Uterus (tissue), 4 donors: ENCODE data around the gene PPP3CA. TPM values are rescaled to one million over a fixed set of nuclear protein-coding genes. Genes with fewer than 3 reads are reported as not detected.

Experiments used
- DNase-seq, 2 donors: peaks; one replicate each; pipeline ENCODE4 v3.0.0-alpha.2; 2019 to 2020
- H3K27ac ChIP-seq, 2 donors: fragments of 200-600 bp; sonication (generic); 1 replicate in 1 of 2; 2 replicates in 1 of 2; pipeline ENCODE4 v1.5.1; 2016 to 2018
- H3K27me3 ChIP-seq, 2 donors: fragments of 200-600 bp; sonication (generic); one replicate each; pipeline ENCODE4 v1.5.1; 2018 to 2019; ENCODE audit warnings: control low read depth in 1 of 2
- H3K36me3 ChIP-seq, 2 donors: fragments of 200-600 bp; sonication (generic); one replicate each; pipeline ENCODE4 v1.5.1; 2019; ENCODE audit warnings: control low read depth in 1 of 2
- H3K4me1 ChIP-seq, 2 donors: fragments of 200-600 bp; sonication (generic); one replicate each; pipeline ENCODE4 v1.5.1; 2018 to 2019; ENCODE audit warnings: control low read depth in 1 of 2
- H3K4me3 ChIP-seq, 2 donors: fragments of 200-600 bp; sonication (generic); 1 replicate in 1 of 2; 2 replicates in 1 of 2; pipeline ENCODE4 v1.5.1; 2018 to 2019; ENCODE audit warnings: mild to moderate bottlenecking in 1 of 2
- H3K9me3 ChIP-seq, 2 donors: fragments of 200-600 bp; sonication (generic); one replicate each; pipeline ENCODE4 v1.5.1; 2019; ENCODE audit warnings: control low read depth in 1 of 2
- CTCF ChIP-seq, 4 experiments: fragments of 200-600 bp in 2 of 4; fragments of 450-650 bp in 2 of 4; sonication (generic) in 2 of 4; IDR thresholded peaks; one replicate each; pipeline ENCODE4 v1.5.1; 2016 to 2019; ENCODE audit warnings: antibody characterized with exemption in 4 of 4, mild to moderate bottlenecking in 2 of 4, moderate library complexity in 1 of 4
- POLR2A ChIP-seq, 2 donors: fragments of 450-650 bp; IDR thresholded peaks; one replicate each; pipeline ENCODE4 v1.6.1; 2016; ENCODE audit warnings: antibody characterized with exemption in 2 of 2, mild to moderate bottlenecking in 1 of 2, moderate library complexity in 1 of 2
- intact Hi-C: fragments of 100-400 bp; cut with DNase I; formaldehyde crosslinking; loops from one replicate; pipeline ENCODE4 v1.15.1; 2023; ENCODE audit warnings: low total_unique reads
- total RNA-seq, 4 donors: library from RNA; depleted of rRNA in 3 of 4; stranded (reverse); fragments of >200 nt in 3 of 4; gene quantifications; one replicate each; pipeline versions ENCODE4 v1.1.0 to v1.2.4, GENCODE V29; 2014 to 2023
- donor health status: DM: yes; HTN: yes; CAD: no.

The PPP3CA gene
- total RNA-seq, 4 donors from 2014 or later: 32.8 to 70.0 (median 39.8) TPM

GRCh38 chr4:101348995-101349800 is 1.9 kb upstream of the PPP3CA start:
- intact Hi-C loops: no loop called here
- TF ChIP-seq CTCF (IDR thresholded peaks at IDR 0.05) (no peak), POLR2A (IDR thresholded peaks at IDR 0.05) (no peak)

GRCh38 chr4:101348367-101348827 is 1.1 kb upstream of the PPP3CA start:
- no peaks in the 10 kb centered on the region for H3K9me3 ChIP-seq
- DNase-seq: no peak
- peak overlapping the region; percentile 82 to 85 for H3K4me3 ChIP-seq
- peak overlapping the region; percentile 97 to 98 for H3K27ac ChIP-seq
- intact Hi-C loops: no loop called here
- H3K4me1 ChIP-seq: no peaks in the 10 kb centered on the region
- TF ChIP-seq POLR2A (IDR thresholded peaks at IDR 0.05) (no peak), CTCF (IDR thresholded peaks at IDR 0.05) (no peak)
- H3K36me3 ChIP-seq: no peaks in the 10 kb centered on the region
- H3K27me3 ChIP-seq: no peaks in the 10 kb centered on the region

More at GRCh38 chr4:101348995-101349800, 1.9 kb upstream of the PPP3CA start:
- no peaks in the 10 kb centered on the region for H3K9me3 ChIP-seq
- H3K36me3 ChIP-seq: no peaks in the 10 kb centered on the region
- H3K4me1 ChIP-seq: no peaks in the 10 kb centered on the region
- H3K4me3 ChIP-seq: peak overlapping the region in 1 of 2 donors; percentile 82
- H3K27ac ChIP-seq: peak overlapping the region; percentile 97 to 98
- DNase-seq: peak; percentile 40 to 44
- no peaks in the 10 kb centered on the region for H3K27me3 ChIP-seq

GRCh38 chr4:101347557-101348366 is 436 bp upstream of the PPP3CA start:
- intact Hi-C loops: no loop called here
- no peaks in the 10 kb centered on the region for H3K36me3 ChIP-seq
- peak overlapping the region; percentile 82 to 95 for H3K4me3 ChIP-seq
- H3K27ac ChIP-seq: peak overlapping the region; percentile 97 to 98
- TF ChIP-seq CTCF (IDR thresholded peaks at IDR 0.05) (peak in 2 of 4 experiments; percentile 4 to 27), POLR2A (IDR thresholded peaks at IDR 0.05) (peak; percentile 64 to 73)
- H3K27me3 ChIP-seq: no peaks in the 10 kb centered on the region
- peak; percentile 99 to 100 for DNase-seq
- H3K9me3 ChIP-seq: no peaks in the 10 kb centered on the region
- H3K4me1 ChIP-seq: no peaks in the 10 kb centered on the region

GRCh38 chr4:101346351-101347266 is 717 bp downstream of the PPP3CA start:
- peak in 1 of 4 experiments; percentile 2 for TF ChIP-seq CTCF (IDR thresholded peaks at IDR 0.05)
- TF ChIP-seq POLR2A (IDR thresholded peaks at IDR 0.05): peak in 1 of 2 donors; percentile 10
- intact Hi-C loops: no loop called here
- H3K4me1 ChIP-seq: no peaks in the 10 kb centered on the region

More at GRCh38 chr4:101346351-101347266, 717 bp downstream of the PPP3CA start:
- peak; percentile 60 to 62 for DNase-seq
- Histone ChIP-seq H3K27me3 (no peaks in the 10 kb centered on the region), H3K36me3 (no peaks in the 10 kb centered on the region), H3K4me3 (peak overlapping the region; percentile 82 to 95), H3K9me3 (no peaks in the 10 kb centered on the region), H3K27ac (peak overlapping the region; percentile 88 to 98)
